Heart left ventricle (tissue), 13 donors: ENCODE data around the gene LNPEP.

Experiments used
- POLR2A ChIP-seq, 2 donors: fragments of 450-650 bp; IDR thresholded peaks; one replicate each; pipeline ENCODE4 v1.6.1; 2017; ENCODE audit warnings: antibody characterized with exemption in 2 of 2, mild to moderate bottlenecking in 2 of 2, moderate library complexity in 2 of 2
- TF ChIP-seq, protein P1 (sequence below), 12 donors: fragments of 200-600 bp; sonication (generic) in 4 of 12; IDR thresholded peaks; one replicate each; pipeline versions ENCODE4 v1.5.0 to v1.8.0; 2018 to 2022; ENCODE audit warnings: antibody characterized with exemption in 12 of 12, mild to moderate bottlenecking in 5 of 12
- donor health status: ischemic (EF 13 %, LVEDD 7.1; RV severe dilation, severe dysfunction).
- donor health status: DM: no; HTN: yes; CAD: no.
- donor health status: DM: no; HTN: no; CAD: no.
- donor health status: ischemic (EF 25% LVEDD 6.9; RV normal size, moderate dysfunction).
- donor health status: ischemic (EF 25% LVEDD 5.7; RV mildly dilated, moderate dysfunction).
- donor health status: ischemic (EF 35%, LVEDD 5.7; RV mildly dilated, moderate dysfunction).
- donor health status: nonischemic (EF 11% LVEDD 7.7; RV severe dilation, severe dysfunction).
- donor health status: DM: yes; HTN: yes; CAD: no.
- donor health status: PGD.
- donor health status: ischemic (EF 29% LVEDD 5.4; RV normal size, mild dysfunction).
- donor health status: nonischemic (EF 23%, LVEDD 6.1; RV moderate dilation, normal function).

DNA sequence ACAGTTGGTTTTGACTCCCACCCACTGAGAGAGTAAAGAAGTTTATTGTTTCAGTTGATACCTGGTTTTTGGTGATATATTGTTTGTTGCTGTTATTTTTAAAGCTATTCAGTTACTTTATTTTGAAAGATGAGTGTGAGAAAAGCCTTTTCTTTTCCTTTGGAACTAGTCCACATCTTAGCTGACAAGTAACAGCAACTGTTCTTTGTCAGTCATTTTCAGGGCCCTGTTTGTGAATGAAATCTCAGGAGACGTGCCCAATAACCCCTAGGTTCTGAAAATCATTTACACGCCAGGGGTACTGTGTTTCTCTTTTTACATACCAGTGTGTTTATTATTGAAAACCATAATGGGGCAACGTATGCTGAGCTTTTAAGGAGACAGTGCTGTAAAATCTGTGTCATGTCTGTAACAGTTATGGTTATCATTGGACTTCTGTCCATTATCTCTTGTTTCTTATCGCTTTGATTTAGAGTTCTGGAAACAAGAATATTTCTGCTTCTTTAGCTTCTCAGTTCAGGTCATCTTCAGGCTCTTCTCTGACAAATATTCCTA is 131.5 kb downstream of the LNPEP start:
- TF ChIP-seq POLR2A (IDR thresholded peaks at IDR 0.05) = no peak
- TF ChIP-seq, protein P1, sequence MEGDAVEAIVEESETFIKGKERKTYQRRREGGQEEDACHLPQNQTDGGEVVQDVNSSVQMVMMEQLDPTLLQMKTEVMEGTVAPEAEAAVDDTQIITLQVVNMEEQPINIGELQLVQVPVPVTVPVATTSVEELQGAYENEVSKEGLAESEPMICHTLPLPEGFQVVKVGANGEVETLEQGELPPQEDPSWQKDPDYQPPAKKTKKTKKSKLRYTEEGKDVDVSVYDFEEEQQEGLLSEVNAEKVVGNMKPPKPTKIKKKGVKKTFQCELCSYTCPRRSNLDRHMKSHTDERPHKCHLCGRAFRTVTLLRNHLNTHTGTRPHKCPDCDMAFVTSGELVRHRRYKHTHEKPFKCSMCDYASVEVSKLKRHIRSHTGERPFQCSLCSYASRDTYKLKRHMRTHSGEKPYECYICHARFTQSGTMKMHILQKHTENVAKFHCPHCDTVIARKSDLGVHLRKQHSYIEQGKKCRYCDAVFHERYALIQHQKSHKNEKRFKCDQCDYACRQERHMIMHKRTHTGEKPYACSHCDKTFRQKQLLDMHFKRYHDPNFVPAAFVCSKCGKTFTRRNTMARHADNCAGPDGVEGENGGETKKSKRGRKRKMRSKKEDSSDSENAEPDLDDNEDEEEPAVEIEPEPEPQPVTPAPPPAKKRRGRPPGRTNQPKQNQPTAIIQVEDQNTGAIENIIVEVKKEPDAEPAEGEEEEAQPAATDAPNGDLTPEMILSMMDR (IDR thresholded peaks at IDR 0.05) = no peak
